ENCODE measurements around the gene ZNF862.
"Not testable (repeated sequence)": the region's sequence is repeated elsewhere in the genome, so short reads cannot be mapped to it uniquely, and the experiment has no call there.

ZNF862 gene

GRCh38 chr7:149912126-149912525 lies 74.0 kb downstream of the ZNF862 start:
- not testable (repeated sequence) for DNase-seq (ENCODE audit: low read depth); H3K4me3 ChIP-seq (ENCODE audit: low read depth, low read length)
